Myocyte (in vitro differentiated cells): ENCODE data around the gene CDC42EP1. TPM values are rescaled to one million over a fixed set of nuclear protein-coding genes. Genes with fewer than 3 reads are reported as not detected.
"Not testable (repeated sequence)": the region's sequence is repeated elsewhere in the genome, so short reads cannot be mapped to it uniquely, and the experiment has no call there.

Experiments used
- DNase-seq: peaks from one replicate; pipeline ENCODE4 v3.0.0-alpha.2; 2012; ENCODE audit warnings: low read depth
- total RNA-seq: library from RNA; depleted of rRNA; stranded (reverse); fragments of >200 nt; gene quantifications from 2 replicates; pipeline ENCODE4 v1.2.3, GENCODE V29; 2014

Gene CDC42EP1
- total RNA-seq, 1 donor from 2014 or later, result 76.6 TPM

- DNase-seq, result peak; percentile 63
Measured at GRCh38 chr22:37533995-37534394, 26.3 kb upstream of the CDC42EP1 start.

GRCh38 chr22:37534445-37534844 lies 25.8 kb upstream of the CDC42EP1 start:
- peak; percentile 30 for DNase-seq

- no peak for DNase-seq
Measured at GRCh38 chr22:37535159-37535558, 25.1 kb upstream of the CDC42EP1 start.

GRCh38 chr22:37538590-37539357 lies 21.5 kb upstream of the CDC42EP1 start:
- peak; percentile 92 for DNase-seq

GRCh38 chr22:37539790-37540189 lies 20.5 kb upstream of the CDC42EP1 start:
- not testable (repeated sequence) for DNase-seq

- not testable (repeated sequence) for DNase-seq
Measured at GRCh38 chr22:37542416-37542815, 17.9 kb upstream of the CDC42EP1 start.

- DNase-seq, result no peak
Measured at GRCh38 chr22:37542959-37543358, 17.3 kb upstream of the CDC42EP1 start.

GRCh38 chr22:37544955-37545702 lies 15.2 kb upstream of the CDC42EP1 start:
- peak; percentile 85 for DNase-seq

- peak; percentile 98 for DNase-seq
Measured at GRCh38 chr22:37545703-37546436, 14.4 kb upstream of the CDC42EP1 start.

- peak; percentile 98 for DNase-seq
Measured at GRCh38 chr22:37546437-37547250, 13.6 kb upstream of the CDC42EP1 start.

- DNase-seq, result peak; percentile 85
Measured at GRCh38 chr22:37547251-37547741, 13.0 kb upstream of the CDC42EP1 start.

GRCh38 chr22:37549704-37550059 lies 10.6 kb upstream of the CDC42EP1 start:
- peak; percentile 90 for DNase-seq

- not testable (repeated sequence) for DNase-seq
Measured at GRCh38 chr22:37550921-37551320, 9.4 kb upstream of the CDC42EP1 start.

- no peak for DNase-seq
Measured at GRCh38 chr22:37551981-37552380, 8.3 kb upstream of the CDC42EP1 start.

GRCh38 chr22:37552524-37553163 lies 7.6 kb upstream of the CDC42EP1 start:
- DNase-seq, result peak; percentile 93

- no peak for DNase-seq
Measured at GRCh38 chr22:37553725-37554124, 6.6 kb upstream of the CDC42EP1 start.

- no peak for DNase-seq
Measured at GRCh38 chr22:37555029-37555428, 5.3 kb upstream of the CDC42EP1 start.

- DNase-seq, result no peak
Measured at GRCh38 chr22:37556710-37557109, 3.6 kb upstream of the CDC42EP1 start.

- DNase-seq, result no peak
Measured at GRCh38 chr22:37557321-37558001, 2.8 kb upstream of the CDC42EP1 start.

- DNase-seq, result no peak
Measured at GRCh38 chr22:37558815-37559214, 1.5 kb upstream of the CDC42EP1 start.
